ENCODE measurements around the gene PNLIPRP1. TPM values are rescaled to one million over a fixed set of nuclear protein-coding genes. Genes with fewer than 3 reads are reported as not detected.

Gene PNLIPRP1
- total and polyA plus RNA-seq, 10 of the 15 experiments (the other 5 are each of a cell fraction or from before 2014, with no cell fraction given), result 0.74 TPM; not detected in 9

- no peak overlapping the region for H3K27ac ChIP-seq (ENCODE audit: control insufficient read depth, insufficient read depth)
- no peaks in the 10 kb centered on the region for H4K20me1 ChIP-seq (ENCODE audit: control insufficient read depth, insufficient read depth)
- ATAC-seq, result no peak
- H3K9ac ChIP-seq (ENCODE audit: control insufficient read depth, insufficient read depth, low read length), result no peak overlapping the region
- no peaks in the 10 kb centered on the region for H3K27me3 ChIP-seq (replicated peaks in 1 of 2; ENCODE audit: control insufficient read depth in 2 of 2, insufficient read depth in 2 of 2, low read length in 1 of 2)
- no peaks in the 10 kb centered on the region for H3K4me1 ChIP-seq (ENCODE audit: control insufficient read depth, insufficient read depth, low read length)
- FAIRE-seq, result no peak
- no peak overlapping the region for H2AFZ ChIP-seq (ENCODE audit: control insufficient read depth, low read depth, low read length)
- BruUV-seq (replicated peaks), result no TSS peak
- TF ChIP-seq NR2C2 (IDR thresholded peaks at IDR 0.05; ENCODE audit: borderline replicate concordance, control insufficient read depth, insufficient read length, low read depth), result no peak
- no peak for TF ChIP-seq YY1 (IDR thresholded peaks at IDR 0.05; ENCODE audit: low read depth, low read length)
- TF ChIP-seq DPF2 (IDR thresholded peaks at IDR 0.05), result no peak
- no peak for TF ChIP-seq POLR2AphosphoS2 (IDR thresholded peaks at IDR 0.05; ENCODE audit: low read depth, low read length)
- no peak for TF ChIP-seq MYB (IDR thresholded peaks at IDR 0.05; ENCODE audit: borderline replicate concordance, low read depth, low read length)
- no peak for TF ChIP-seq ELK1 (IDR thresholded peaks at IDR 0.05; ENCODE audit: low read depth, low read length)
- TF ChIP-seq E2F4 (IDR thresholded peaks at IDR 0.05; ENCODE audit: low read depth, low read length), result no peak
- TF ChIP-seq HDAC2 (IDR thresholded peaks at IDR 0.05), result no peak
- TF ChIP-seq CEBPB (IDR thresholded peaks at IDR 0.05; ENCODE audit: borderline replicate concordance in 1 of 2, low read depth in 2 of 2, low read length in 2 of 2), result no peak
- TF ChIP-seq TCF12 (IDR thresholded peaks at IDR 0.05; ENCODE audit: low read depth, low read length), result no peak
- no peak for TF ChIP-seq ZNF687 (IDR thresholded peaks at IDR 0.05)
- ChIA-PET RAD21 (ENCODE audit: unreplicated experiment) (no interaction called here), SMC1A (ENCODE audit: uncharacterized antibody, unreplicated experiment) (no interaction called here), POLR2A (no interaction called here), CTCF (no interaction called here)
- no peaks in the 10 kb centered on the region for H3K9me3 ChIP-seq (replicated peaks; ENCODE audit: control insufficient read depth, insufficient read depth, low read length)
- H3K4me3 ChIP-seq, result no peak overlapping the region
- no peak for DNase-seq (ENCODE audit: low read depth, low spot score)
- no peaks in the 10 kb centered on the region for H3K36me3 ChIP-seq (ENCODE audit: control insufficient read depth in 2 of 2, insufficient read depth in 2 of 2, low read length in 1 of 2)
- H3K4me2 ChIP-seq (ENCODE audit: control insufficient read depth, insufficient read depth), result no peak overlapping the region
- in situ Hi-C loops (cut with MboI), result no loop called here
- 31% methylated on average over 5 of the region's 5 CpGs for WGBS (ENCODE audit: insufficient coverage, insufficient replicate concordance, low lambda C conversion rate, missing lambda C conversion rate)
- no peaks in the 10 kb centered on the region for H3K79me2 ChIP-seq (ENCODE audit: control insufficient read depth, insufficient read depth, low read length)
- intact Hi-C loops (cut with micrococcal nuclease; ENCODE audit: unreplicated experiment), result no loop called here
These were observed 33.4 kb upstream of the PNLIPRP1 start for GRCh38 chr10:116557305-116557880.
